Hematopoietic multipotent progenitor cell treated with erythropoietin and hydrocortisone succinate and interleukin-3 and kit ligand, for 8 days (in vitro differentiated cells): ENCODE data around the gene FIP1L1.
A peak's percentile ranks its signal among the peaks of the same experiment; 100 is the strongest.

Source experiments
- DNase-seq: peaks from one replicate; pipeline ENCODE4 v3.0.0-alpha.2; 2015

FIP1L1 gene

GRCh38 chr4:53477636-53478035, 100.2 kb downstream of the FIP1L1 start:
- DNase-seq = peak; percentile 23

GRCh38 chr4:53478671-53479456, 101.4 kb downstream of the FIP1L1 start:
- no peak for DNase-seq

- no peak for DNase-seq
Measured at GRCh38 chr4:53479736-53480525, 102.5 kb downstream of the FIP1L1 start.

- DNase-seq = no peak
Measured at GRCh38 chr4:53480909-53481308, 103.5 kb downstream of the FIP1L1 start.

GRCh38 chr4:53481586-53481985, 104.1 kb downstream of the FIP1L1 start:
- DNase-seq = no peak

GRCh38 chr4:53483250-53483649, 105.8 kb downstream of the FIP1L1 start:
- DNase-seq = no peak

- DNase-seq = no peak
Measured at GRCh38 chr4:53484911-53485657, 107.6 kb downstream of the FIP1L1 start.

- DNase-seq = no peak
Measured at GRCh38 chr4:53485658-53486040, 108.2 kb downstream of the FIP1L1 start.

- no peak for DNase-seq
Measured at GRCh38 chr4:53487766-53488165, 110.3 kb downstream of the FIP1L1 start.

GRCh38 chr4:53489279-53489889, 111.9 kb downstream of the FIP1L1 start:
- no peak for DNase-seq

GRCh38 chr4:53490161-53490956, 112.9 kb downstream of the FIP1L1 start:
- DNase-seq = no peak

- peak; percentile 30 for DNase-seq
Measured at GRCh38 chr4:53490965-53491622, 113.7 kb downstream of the FIP1L1 start.

- DNase-seq = no peak
Measured at GRCh38 chr4:53494851-53495250, 117.4 kb downstream of the FIP1L1 start.

- no peak for DNase-seq
Measured at GRCh38 chr4:53497487-53498244, 120.2 kb downstream of the FIP1L1 start.

- no peak for DNase-seq
Measured at GRCh38 chr4:53498706-53499105, 121.3 kb downstream of the FIP1L1 start.

GRCh38 chr4:53499791-53500190, 122.3 kb downstream of the FIP1L1 start:
- no peak for DNase-seq

GRCh38 chr4:53500546-53500945, 123.1 kb downstream of the FIP1L1 start:
- DNase-seq = no peak

- no peak for DNase-seq
Measured at GRCh38 chr4:53501561-53501960, 124.1 kb downstream of the FIP1L1 start.

GRCh38 chr4:53502094-53502493, 124.7 kb downstream of the FIP1L1 start:
- DNase-seq = no peak

GRCh38 chr4:53505947-53506346, 128.5 kb downstream of the FIP1L1 start:
- DNase-seq = no peak

- DNase-seq = no peak
Measured at GRCh38 chr4:53507058-53507457, 129.6 kb downstream of the FIP1L1 start.
